Ishikawa (cell line): Measurements from ENCODE around the gene ADCY2.

Experiments used
- CEBPB ChIP-seq: IDR thresholded peaks from 2 replicates; pipeline ENCODE4 v1.6.1; 2012
- CREB1 ChIP-seq: IDR thresholded peaks from 2 replicates; pipeline ENCODE4 v1.6.1; 2012; ENCODE audit warnings: low read depth
- EGR1 ChIP-seq: IDR thresholded peaks from 2 replicates; pipeline ENCODE4 v1.6.1; 2012
- EP300 ChIP-seq: IDR thresholded peaks from 2 replicates; pipeline ENCODE4 v1.6.1; 2012; ENCODE audit warnings: borderline replicate concordance
- FOXM1 ChIP-seq: IDR thresholded peaks from 2 replicates; pipeline ENCODE4 v1.6.1; 2012; ENCODE audit warnings: low read depth, borderline replicate concordance
- MAX ChIP-seq: IDR thresholded peaks from 2 replicates; pipeline ENCODE4 v1.6.1; 2012
- NFIC ChIP-seq: IDR thresholded peaks from 2 replicates; pipeline ENCODE4 v1.6.1; 2012
- RAD21 ChIP-seq: IDR thresholded peaks from 2 replicates; pipeline ENCODE4 v1.6.1; 2012; ENCODE audit warnings: low read depth
- REST ChIP-seq: IDR thresholded peaks from 2 replicates; pipeline ENCODE4 v1.6.1; 2012; ENCODE audit warnings: low read depth, mild to moderate bottlenecking
- TAF1 ChIP-seq: IDR thresholded peaks from 2 replicates; pipeline ENCODE4 v1.6.1; 2012; ENCODE audit warnings: low read depth, mild to moderate bottlenecking
- TCF12 ChIP-seq: IDR thresholded peaks from 2 replicates; pipeline ENCODE4 v1.6.1; 2012; ENCODE audit warnings: low read depth
- TEAD4 ChIP-seq: IDR thresholded peaks from 2 replicates; pipeline ENCODE4 v1.6.1; 2012
- USF1 ChIP-seq: IDR thresholded peaks from 2 replicates; pipeline ENCODE4 v1.6.1; 2012
- YY1 ChIP-seq: IDR thresholded peaks from 2 replicates; pipeline ENCODE4 v1.6.1; 2012; ENCODE audit warnings: low read depth
- ZBTB7A ChIP-seq: IDR thresholded peaks from 2 replicates; pipeline ENCODE4 v1.6.1; 2012; ENCODE audit warnings: low read depth

ADCY2 gene

GRCh38 chr5:7808998-7809397 lies 413.1 kb downstream of the ADCY2 start:
- TF ChIP-seq TAF1 = no peak
- no peak for TF ChIP-seq ZBTB7A
- TF ChIP-seq NFIC = no peak
- no peak for TF ChIP-seq REST
- no peak for TF ChIP-seq CEBPB
- TF ChIP-seq FOXM1 = no peak
- TF ChIP-seq TCF12 = no peak
- TF ChIP-seq EP300 = no peak
- no peak for TF ChIP-seq TEAD4

GRCh38 chr5:7811715-7812114 lies 415.8 kb downstream of the ADCY2 start:
- no peak for TF ChIP-seq USF1

GRCh38 chr5:7813007-7813406 lies 417.1 kb downstream of the ADCY2 start:
- TF ChIP-seq NFIC = no peak
- no peak for TF ChIP-seq REST
- no peak for TF ChIP-seq FOXM1
- no peak for TF ChIP-seq EP300
- no peak for TF ChIP-seq TEAD4
- no peak for TF ChIP-seq CREB1
- no peak for TF ChIP-seq MAX
- TF ChIP-seq ZBTB7A = no peak
- TF ChIP-seq USF1 = no peak

- no peak for TF ChIP-seq TAF1
- no peak for TF ChIP-seq TEAD4
- TF ChIP-seq YY1 = no peak
- TF ChIP-seq USF1 = no peak
- TF ChIP-seq MAX = no peak
- TF ChIP-seq NFIC = no peak
- TF ChIP-seq EGR1 = no peak
- TF ChIP-seq TCF12 = no peak
- no peak for TF ChIP-seq CEBPB
- no peak for TF ChIP-seq REST
- TF ChIP-seq EP300 = no peak
- TF ChIP-seq CREB1 = no peak
- TF ChIP-seq RAD21 = no peak
- no peak for TF ChIP-seq ZBTB7A
These were observed 417.6 kb downstream of the ADCY2 start for GRCh38 chr5:7813576-7813975.

- no peak for TF ChIP-seq CEBPB
- TF ChIP-seq RAD21 = no peak
- no peak for TF ChIP-seq EP300
- TF ChIP-seq EGR1 = no peak
- no peak for TF ChIP-seq FOXM1
- no peak for TF ChIP-seq ZBTB7A
- TF ChIP-seq NFIC = no peak
- no peak for TF ChIP-seq TAF1
- no peak for TF ChIP-seq TEAD4
- no peak for TF ChIP-seq REST
- TF ChIP-seq USF1 = no peak
- no peak for TF ChIP-seq MAX
- TF ChIP-seq YY1 = no peak
- TF ChIP-seq CREB1 = no peak
- TF ChIP-seq TCF12 = no peak
These were observed 418.9 kb downstream of the ADCY2 start for GRCh38 chr5:7814816-7815215.
